Stimulated activated CD4-positive, alpha-beta T cell treated with anti-CD3 and anti-CD28 coated beads, Interleukin-4, amount 100 ng/mL, for 4 hours (primary cell): ENCODE data around the gene FDX2.

Source experiments
- DNase-seq, 2 experiments: peaks; one replicate each; pipeline ENCODE4 v3.0.0-alpha.2; 2020

FDX2 gene

GRCh38 chr19:10299545-10300458 is 16.0 kb downstream of the FDX2 start:
- DNase-seq, result no peak

GRCh38 chr19:10295847-10296591 is 19.8 kb downstream of the FDX2 start:
- DNase-seq, result no peak

- DNase-seq, result peak; percentile 44 to 62
Measured at GRCh38 chr19:10295305-10295846, 20.4 kb downstream of the FDX2 start.

- DNase-seq, result no peak
Measured at GRCh38 chr19:10294368-10294697, 21.5 kb downstream of the FDX2 start.

GRCh38 chr19:10293637-10294367 is 22.0 kb downstream of the FDX2 start:
- no peak for DNase-seq

GRCh38 chr19:10292789-10293636 is 22.8 kb downstream of the FDX2 start:
- DNase-seq, result no peak

- peak; percentile 64 to 65 for DNase-seq
Measured at GRCh38 chr19:10292206-10292788, 23.5 kb downstream of the FDX2 start.

GRCh38 chr19:10291554-10292205 is 24.1 kb downstream of the FDX2 start:
- DNase-seq, result no peak

GRCh38 chr19:10290876-10291553 is 24.8 kb downstream of the FDX2 start:
- DNase-seq, result peak; percentile 53 to 63

GRCh38 chr19:10290357-10290875 is 25.4 kb downstream of the FDX2 start:
- no peak for DNase-seq

- DNase-seq, result peak; percentile 54 to 78
Measured at GRCh38 chr19:10289836-10290356, 25.9 kb downstream of the FDX2 start, which contains the start of gene ICAM5. ICAM5 (plus strand) TSS chr19:10289952; CDS start chr19:10290044, 92 bp downstream.

- DNase-seq, result peak; percentile 65 to 74
Measured at GRCh38 chr19:10289167-10289835, 26.5 kb downstream of the FDX2 start.

GRCh38 chr19:10288662-10289166 is 27.1 kb downstream of the FDX2 start:
- peak; percentile 45 for DNase-seq

- DNase-seq, result peak in 1 of 2 experiments; percentile 30
Measured at GRCh38 chr19:10286803-10287737, 28.7 kb downstream of the FDX2 start, which contains the start of gene ICAM4. ICAM4 (plus strand) TSS chr19:10286955; CDS start chr19:10287013, 58 bp downstream.

GRCh38 chr19:10285393-10285792 is 30.4 kb downstream of the FDX2 start:
- DNase-seq, result no peak

- DNase-seq, result no peak
Measured at GRCh38 chr19:10284960-10285278, 30.9 kb downstream of the FDX2 start.

GRCh38 chr19:10284065-10284959 is 31.5 kb downstream of the FDX2 start:
- no peak for DNase-seq
